HG03575 (cell line): ENCODE data around the gene SULF2.

Experiments used
- ATAC-seq: cut with Tn5 transposase; IDR thresholded peaks from one replicate; pipeline ENCODE4 v1.9.1; 2021; ENCODE audit not compliant: unreplicated experiment, insufficient number of reproducible peaks, low FRiP score; ENCODE audit errors: extremely low read depth

The SULF2 gene

DNA sequence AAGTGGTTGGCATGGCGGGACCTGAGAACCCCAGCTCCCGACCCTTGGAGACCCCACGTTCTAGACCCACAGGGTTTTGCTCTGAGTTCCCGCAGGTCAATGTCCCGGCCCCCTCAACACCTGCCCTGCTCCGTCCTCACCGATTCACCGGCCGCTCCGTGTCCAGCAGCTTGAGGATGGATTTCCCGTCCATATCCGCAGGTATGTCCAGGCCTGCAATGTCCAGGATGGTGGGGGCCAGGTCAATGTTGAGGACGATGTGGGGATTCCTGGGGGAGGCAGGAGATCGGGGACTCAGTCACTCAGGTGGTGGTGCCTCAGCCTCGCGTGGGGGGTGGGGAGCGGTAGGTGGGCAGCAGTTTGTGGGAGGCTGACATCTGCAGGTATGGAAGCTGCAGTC lies 106.7 kb downstream of the SULF2 start:
- ATAC-seq, result no peak

DNA sequence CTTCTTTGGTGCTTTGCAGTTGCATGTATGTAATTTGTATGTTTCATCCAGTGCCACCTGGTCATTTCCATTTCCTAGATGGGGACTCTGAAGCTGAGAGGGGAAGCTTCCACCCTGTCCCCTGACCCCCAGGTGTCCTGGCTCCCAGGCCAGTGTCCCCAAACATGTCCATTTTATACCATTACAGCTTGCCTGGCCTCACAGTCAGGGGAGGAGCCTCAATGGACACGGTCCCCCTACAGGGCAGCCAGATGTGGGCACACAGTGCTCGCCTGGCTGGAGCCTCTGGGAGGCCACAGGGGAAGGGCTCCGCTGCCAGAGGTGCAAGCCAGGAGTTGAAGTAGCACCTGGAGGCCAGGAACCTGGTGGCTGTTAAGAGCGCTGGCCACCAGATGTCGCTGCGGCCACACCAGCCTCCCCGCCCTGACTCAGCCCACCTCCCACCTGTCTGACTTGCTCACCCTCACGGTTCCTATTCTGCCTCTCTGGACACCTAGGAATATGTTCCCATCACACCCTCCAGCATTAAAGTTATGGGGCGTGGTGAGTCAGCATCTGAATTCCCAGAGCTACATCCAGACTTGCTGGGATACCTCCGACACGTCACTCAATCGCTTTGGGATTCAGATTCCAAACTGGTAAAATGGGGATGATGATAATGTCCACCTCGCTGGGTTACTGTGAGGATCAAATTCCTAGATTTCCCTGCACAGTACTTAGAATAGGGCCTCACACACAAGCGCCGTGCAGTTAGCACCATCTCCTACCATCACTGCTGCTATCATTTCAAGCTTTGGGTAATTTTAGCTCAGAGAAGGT lies 107.4 kb downstream of the SULF2 start:
- ATAC-seq, result no peak

DNA sequence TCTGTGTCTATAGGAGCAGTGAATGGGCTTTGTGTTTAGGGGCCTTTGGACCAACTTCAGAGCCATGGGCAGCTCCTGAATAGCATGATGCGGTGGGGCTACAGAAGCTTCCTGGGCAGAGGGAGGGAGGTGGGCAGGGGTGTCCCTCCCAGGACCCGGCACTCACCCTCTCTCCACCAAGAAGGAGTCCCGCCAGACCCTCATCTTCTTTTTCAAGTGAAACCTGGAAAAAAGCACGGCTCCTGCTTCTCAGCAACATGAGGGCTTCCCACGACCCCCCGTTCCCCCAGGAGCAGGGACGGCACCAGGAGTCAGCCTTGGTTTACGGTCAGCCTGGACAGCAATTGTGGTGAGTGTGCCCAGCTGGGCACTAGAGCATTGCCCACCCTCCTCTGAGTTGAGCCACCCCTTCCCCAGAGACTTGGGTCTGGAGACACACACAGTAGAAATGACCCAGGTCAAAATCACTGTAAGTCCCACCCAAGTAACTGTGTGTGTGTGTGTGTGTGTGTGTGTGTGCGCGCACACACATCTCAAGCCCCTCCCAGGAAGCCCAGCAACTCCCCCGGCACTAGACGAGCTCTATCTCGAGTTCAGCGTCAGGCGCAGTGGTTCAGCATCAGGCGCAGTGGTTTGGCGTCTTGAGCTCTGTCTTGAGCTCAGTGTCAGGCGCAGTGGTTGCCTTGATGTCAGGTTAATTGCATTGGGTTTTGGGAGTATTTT lies 108.2 kb downstream of the SULF2 start:
- ATAC-seq, result no peak

DNA sequence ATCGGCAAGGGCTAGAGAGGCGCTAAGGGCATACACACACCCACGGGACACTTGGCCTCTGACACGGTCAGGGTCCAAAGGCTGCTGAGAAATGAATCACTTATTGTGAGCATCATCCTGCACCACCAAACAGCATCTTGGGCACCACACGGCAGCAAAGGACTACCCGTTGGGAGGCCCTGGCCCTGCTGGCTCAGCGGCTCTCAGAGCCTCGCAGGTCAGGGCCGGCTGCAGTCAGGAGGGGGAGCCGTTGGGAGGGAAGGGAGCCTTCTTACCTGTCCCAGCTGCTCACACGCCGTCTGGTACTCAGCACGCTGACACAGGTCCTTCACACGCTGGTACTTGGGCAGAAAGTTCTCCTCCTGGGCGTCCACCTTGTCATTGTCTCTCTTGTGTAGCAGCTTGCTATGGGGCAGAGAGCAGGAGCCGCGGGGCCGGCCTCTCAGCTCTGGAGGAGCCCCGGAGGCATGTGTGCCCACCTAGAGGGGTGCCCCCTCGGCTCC lies 109.0 kb downstream of the SULF2 start:
- ATAC-seq, result no peak

DNA sequence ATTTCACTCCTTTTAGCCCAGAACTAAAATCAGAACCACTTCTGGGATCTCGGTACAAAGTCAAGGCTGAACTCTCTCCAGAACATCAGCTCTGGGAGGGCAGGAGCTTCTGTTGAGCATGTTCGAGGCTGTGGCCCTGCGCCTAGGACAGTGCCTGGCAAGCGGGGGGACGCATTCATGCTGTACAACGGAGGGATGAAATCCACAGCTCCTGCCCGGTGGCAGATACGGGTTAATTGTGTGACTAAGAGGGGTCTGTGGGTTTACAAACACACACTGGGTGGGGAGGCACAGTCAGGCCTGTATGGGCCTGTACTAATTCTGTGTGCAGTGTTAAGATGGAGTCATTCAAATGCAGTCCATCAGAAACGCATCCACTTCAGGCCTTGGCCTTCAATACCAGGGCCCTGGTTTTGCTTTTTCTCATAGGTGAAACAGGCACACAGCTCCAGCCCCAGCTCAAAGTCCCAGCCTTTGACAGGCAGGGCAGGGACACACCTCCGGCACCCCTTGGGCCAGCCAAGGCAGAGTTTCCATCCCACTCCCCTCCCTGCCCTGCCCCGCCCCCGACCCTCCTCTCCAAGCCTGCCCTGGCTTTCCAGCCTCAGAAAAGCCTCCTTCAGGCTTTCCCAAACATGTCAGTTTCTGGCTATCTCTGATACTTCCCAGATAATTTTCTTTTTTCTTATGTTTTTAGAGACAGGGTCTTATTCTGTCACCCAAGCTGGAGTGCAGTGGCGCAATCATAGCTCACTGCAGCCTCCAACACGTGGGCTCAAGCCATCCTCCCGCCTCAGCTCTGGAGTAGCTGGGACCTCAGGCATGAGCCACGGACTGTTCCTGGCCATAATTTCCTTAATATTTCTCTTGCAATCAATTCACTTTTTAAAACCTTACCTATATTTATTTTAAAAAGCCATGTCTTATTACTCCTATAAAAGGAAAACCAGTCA lies 109.8 kb downstream of the SULF2 start:
- ATAC-seq, result no peak

DNA sequence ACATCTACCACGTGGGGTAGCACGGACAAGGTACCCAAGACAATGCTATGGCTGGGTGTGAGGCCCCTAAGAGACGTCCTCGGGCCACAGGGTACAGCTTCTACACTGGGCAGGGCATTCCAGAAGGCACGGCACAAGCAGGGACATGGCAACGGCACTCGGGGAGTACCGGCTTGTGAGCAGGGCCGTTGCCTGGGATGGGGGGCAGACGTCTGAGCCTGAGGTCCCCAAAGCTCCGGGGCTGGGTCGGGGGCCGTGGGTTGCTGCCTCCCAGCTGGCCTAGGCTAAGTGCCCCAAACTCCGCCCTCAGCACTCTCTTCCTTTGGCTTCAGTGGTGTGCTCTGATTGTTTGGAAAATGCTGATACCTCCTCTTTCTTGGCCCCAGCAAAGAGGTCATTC lies 110.6 kb downstream of the SULF2 start:
- ATAC-seq, result no peak

DNA sequence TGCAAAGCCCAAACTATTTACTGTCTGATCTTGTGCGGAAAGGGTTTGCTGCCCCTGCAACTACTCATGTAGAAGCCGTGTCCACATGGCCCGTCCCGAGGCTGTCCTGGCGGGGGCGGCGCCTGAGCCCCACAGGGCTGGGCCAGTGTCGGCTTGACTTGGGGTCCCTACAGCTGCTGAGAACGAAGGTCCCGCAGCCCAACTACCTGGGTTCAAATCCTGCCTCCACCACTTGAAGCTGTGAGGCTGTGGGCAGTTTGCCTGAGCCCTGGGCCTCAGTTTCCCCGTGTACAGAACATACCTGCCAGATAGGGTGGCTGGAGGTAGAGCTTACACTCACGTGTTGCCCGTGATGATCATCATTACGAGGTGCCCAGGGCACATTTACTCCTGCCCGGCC lies 111.1 kb downstream of the SULF2 start:
- no peak for ATAC-seq

DNA sequence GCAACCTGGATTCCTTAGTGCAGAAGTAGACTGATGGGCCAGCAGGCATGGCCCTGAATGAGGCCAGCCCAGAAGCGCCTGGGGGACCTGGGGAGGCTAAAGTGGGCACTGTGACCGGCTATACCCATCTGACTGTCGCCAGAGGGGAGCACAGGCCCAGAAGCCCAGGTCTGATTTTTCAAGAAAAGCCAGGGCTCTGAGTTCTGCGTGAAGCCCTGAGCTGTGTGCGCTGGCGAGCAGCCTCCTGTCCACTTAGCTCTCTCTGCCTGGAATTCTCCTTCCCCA lies 111.7 kb downstream of the SULF2 start:
- no peak for ATAC-seq

DNA sequence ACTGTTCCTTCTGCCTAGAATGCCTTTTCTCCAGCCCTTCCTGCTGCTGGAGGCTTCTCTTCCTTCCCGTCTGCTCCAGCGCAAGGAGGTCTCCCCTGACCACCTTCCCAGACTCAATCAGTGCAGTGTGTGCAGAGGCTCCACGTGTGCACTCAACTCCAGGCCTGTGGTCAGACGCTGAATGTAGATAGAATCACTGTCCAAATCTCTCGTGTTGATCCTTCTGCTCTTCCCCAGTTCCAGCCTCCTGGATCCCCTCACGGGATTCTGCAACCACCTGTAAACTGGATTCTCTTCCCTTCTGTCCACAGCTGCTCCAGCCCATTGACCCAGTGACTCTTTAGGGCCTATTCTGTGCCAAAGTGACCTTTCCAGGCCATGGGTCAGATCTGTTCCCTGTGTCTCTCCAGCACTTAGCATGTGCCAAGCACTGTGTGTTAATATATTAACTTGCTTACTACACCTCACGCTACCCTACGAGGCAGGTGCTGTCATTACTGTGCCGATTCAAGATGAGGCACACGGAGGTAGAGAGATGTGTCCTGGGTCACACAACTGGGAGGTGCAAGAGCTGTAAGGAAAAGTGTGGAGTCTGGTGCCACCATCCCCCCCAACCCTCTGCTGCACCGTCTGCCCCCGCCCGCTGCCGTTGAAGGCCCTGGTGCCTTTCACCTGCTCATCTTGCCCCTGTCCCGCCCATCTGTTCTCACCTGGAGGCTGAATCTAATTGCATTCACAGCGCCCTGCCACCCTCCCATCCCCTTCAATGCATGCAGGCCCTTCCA lies 112.2 kb downstream of the SULF2 start:
- no peak for ATAC-seq

DNA sequence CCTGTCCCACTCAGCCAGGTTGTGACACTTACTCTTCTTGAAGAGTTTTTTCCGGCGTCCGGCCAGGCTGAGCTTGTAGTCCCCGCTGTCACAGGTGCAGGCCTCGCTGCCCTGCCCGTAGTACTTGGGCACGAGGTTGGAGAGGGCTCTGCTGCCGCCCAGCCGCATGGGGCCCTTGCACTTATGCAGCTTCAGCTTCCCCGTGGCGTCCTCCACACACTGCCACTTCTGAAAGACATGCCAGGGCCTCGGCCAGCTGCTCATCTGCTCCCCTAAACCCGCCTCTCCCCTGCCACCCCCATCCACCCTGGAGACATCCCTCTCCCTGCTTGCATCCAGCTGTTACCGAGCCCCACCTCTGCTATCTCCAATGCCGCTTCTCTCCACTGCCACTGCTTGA lies 113.1 kb downstream of the SULF2 start:
- ATAC-seq, result no peak

DNA sequence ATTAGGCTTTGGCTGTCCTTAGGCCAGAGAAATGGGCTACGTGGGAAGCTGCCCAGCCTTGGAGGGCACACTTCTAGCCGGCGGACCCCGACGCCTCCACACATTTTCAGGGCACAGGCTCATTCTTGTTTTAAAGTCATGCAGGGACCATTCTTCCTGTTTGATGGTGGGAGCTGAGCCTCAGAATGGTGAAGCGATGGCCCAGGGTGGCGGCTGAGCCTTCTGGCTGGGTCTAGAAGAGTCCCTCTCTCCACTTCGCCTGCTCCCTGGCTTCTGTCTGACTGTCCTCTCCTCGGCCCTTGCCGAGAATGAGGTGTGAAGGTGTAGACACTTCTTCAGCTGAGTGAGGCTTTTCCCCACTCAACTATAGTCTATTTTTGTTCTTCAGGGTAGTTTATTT lies 114.4 kb downstream of the SULF2 start:
- no peak for ATAC-seq

DNA sequence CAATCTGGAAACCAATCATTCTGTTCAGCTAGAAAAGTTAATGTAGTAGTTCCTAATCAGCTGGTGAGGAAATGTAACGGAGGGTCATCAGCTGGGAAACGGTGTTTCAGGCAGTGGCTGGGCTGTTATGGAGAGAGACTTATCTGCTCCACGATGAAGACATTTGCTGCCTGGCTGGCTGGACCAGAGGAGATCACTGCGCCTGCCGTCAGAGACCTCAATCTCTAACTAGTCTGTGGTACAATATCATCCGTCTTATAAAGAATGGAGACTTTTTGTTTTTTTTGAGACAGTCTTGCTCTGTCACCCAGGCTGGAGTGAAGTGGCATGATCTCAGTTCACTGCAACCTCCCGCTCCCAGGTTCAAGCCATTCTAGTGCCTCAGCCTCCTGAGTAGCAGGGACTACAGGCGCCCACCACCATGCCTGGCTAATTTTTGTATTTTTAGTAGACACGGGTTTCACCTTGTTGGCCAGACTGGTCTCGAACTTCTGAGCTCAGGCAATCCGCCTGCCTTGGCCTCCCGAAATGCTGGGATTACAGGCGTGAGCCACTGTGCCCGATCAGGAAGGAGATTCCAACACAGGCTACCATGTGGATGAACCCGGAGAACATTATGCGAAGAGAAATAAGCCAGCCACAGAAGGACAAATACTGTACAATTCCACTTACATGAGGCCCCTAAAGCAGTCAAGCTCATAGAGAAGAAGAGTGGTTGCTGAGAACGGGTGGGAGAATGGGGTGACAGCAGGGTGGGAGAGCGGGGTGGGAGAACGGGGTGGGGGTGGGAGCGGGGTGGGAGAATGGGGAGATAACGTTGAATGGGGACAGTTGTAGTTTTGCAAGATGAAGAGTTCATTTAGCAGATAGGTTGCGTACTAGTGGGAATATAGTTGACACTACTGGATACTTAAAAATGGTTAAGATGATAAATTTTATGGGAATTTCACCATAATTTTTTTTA lies 115.1 kb downstream of the SULF2 start:
- no peak for ATAC-seq

DNA sequence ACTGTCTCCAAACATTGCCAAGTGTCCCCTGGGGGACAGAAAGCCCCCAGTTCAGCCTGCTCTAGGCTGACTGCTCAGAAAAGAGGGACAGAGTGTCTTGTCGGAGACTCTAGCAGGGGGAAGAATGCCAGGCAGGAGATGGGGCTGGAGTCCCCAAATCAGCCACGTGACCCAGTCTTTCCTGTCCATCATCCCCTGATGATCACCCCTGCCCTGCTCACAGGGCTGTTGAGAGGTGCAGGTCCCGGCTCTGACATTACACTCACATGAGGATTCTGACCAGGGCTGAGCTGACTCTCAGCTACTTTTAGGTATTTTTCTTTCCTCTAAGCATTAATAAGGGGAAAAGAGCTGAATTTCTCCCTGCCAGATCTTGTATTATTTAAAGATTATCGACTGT lies 115.8 kb downstream of the SULF2 start:
- no peak for ATAC-seq

DNA sequence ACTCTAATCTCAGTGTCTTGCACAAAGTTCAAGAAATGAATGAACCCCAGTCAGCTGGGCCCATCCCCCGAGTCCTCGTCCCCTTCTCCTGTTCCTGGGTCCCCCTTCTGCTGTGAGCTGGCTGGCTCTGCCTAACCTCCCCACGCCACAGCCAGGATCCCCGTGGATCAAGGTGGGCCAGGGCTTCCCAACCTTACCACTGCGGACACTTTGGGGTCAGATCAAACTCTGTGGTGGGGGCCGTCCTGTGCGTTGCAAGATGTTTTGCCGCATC lies 116.2 kb downstream of the SULF2 start:
- ATAC-seq, result no peak

DNA sequence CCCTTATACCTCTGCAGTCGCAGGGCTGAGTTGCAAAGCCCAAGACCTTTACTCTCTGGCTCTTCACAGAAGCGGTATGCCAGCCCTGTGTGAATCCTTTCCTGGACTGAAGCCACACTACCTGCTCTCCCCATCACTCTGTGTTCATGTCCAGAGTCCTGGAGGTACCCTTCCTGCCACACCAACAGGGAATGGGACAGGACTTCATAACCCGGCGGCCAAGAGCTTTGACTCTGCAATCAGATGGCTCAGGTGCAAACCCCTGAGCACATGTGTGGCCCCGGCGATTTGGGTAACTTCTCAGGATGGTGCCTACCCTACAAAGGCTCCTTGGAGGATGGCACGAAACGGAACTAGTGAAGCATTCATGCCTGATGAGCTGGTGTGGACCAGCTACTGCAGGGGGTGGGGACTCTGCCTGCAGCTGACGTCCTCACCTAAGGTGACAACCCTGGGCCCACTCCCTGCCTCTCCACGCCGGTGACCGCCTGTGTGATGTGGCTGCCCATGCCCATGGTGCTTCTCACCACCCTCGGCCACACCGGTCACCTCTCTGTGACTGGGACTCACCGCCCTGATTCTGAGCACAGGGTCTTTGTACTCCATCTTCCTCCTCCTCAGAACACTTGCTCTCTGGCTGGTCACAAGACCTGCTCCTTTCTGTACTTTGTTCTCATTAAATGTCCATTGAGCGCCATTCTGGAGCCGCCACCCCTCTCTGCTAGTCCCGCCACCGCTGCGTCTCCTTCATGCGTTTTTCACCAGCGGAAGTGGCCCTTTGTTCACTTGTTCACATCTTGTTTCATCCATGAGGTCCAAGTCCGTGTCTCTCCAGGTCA lies 116.7 kb downstream of the SULF2 start:
- no peak for ATAC-seq

DNA sequence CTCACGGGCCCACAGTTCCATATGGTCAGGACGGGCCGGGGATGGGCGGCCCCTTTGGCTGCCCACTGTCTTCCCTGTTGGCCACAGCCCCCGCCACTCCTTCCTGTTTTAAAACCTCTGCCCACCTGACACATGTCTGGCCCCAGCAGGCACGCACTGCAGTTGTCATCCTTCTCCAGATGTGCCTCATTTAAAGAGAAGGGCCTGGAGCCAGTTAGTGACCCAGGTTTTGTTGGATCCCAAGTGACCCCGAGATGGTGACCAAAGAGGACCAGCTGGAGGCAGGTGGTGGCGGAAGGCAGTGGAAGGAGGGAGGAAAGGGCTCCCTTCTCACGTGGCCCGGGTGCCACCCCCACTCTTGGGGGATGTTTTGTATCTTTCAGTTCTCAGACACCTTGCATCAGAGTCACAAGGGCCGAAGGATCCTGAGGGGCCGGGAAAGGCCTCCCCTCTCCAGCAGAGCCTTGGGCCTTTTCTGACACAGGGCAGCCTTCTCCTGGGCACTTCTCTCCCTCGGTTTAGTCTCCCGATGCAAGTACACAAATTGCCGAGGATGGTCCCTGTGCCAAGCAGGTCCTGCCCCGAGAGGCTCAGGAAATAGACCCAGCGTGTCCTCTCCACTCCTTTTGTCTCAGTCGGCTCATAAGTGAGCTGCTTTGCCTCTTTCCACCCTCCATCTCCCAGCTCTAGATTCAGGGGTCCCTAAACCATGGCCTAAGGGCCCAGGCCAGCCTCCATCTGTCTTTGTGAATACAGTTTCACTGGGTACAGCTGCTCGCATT lies 117.6 kb downstream of the SULF2 start:
- ATAC-seq, result no peak

DNA sequence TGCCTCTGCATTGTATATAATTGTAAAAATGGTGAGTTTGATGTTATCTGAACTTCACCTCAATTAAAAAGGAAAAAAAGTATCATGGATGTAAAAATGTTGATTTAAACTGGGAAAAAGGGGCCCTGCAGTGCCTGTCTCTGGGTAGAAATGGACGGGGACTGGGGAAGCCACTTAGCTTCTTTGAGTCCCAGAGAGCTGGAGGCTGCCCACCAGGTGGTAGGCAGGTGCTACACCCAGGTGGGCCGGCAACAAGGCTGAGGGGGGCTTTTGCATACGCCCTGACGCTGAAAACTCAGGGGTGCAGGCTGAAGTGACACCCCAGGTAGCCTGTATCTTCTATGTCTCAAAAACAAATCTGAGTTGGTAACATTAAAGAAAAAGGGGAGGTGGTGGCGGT lies 118.2 kb downstream of the SULF2 start:
- ATAC-seq, result no peak
